Hepatocyte (in vitro differentiated cells): ENCODE results near the gene TAF11L3. TPM values are rescaled to one million over a fixed set of nuclear protein-coding genes. Genes with fewer than 3 reads are reported as not detected.
"Not testable (repeated sequence)": the region's sequence is repeated elsewhere in the genome, so short reads cannot be mapped to it uniquely, and the experiment has no call there.

Experiments
- DNase-seq: peaks from one replicate; pipeline ENCODE4 v3.0.0-alpha.2; 2016; ENCODE audit warnings: low spot score
- H2AFZ ChIP-seq: fragments of 200-600 bp; sonication (generic); 2 replicates; pipeline ENCODE4 v1.6.0; 2016; ENCODE audit warnings: antibody characterized with exemption, mild to moderate bottlenecking
- H3K27ac ChIP-seq: fragments of 200-600 bp; sonication (generic); 2 replicates; pipeline ENCODE4 v1.5.1; 2016; ENCODE audit warnings: mild to moderate bottlenecking
- H3K27me3 ChIP-seq: fragments of 200-600 bp; sonication (generic); 2 replicates; pipeline ENCODE4 v1.6.1; 2016
- H3K36me3 ChIP-seq: fragments of 200-600 bp; sonication (generic); replicated peaks from 2 replicates; pipeline ENCODE4 v1.5.1; 2016; ENCODE audit warnings: low read depth; ENCODE audit not compliant: insufficient read depth
- H3K4me1 ChIP-seq: fragments of 200-600 bp; sonication (generic); 2 replicates; pipeline ENCODE4 v1.5.1; 2016; ENCODE audit warnings: mild to moderate bottlenecking, moderate library complexity; ENCODE audit not compliant: insufficient read depth
- H3K4me2 ChIP-seq: fragments of 200-600 bp; sonication (generic); 2 replicates; pipeline ENCODE4 v1.6.0; 2016
- H3K4me3 ChIP-seq: fragments of 200-600 bp; sonication (generic); 2 replicates; pipeline ENCODE4 v1.5.1; 2016; ENCODE audit warnings: mild to moderate bottlenecking
- H3K79me2 ChIP-seq: fragments of 200-600 bp; sonication (generic); 2 replicates; pipeline ENCODE4 v1.6.0; 2017; ENCODE audit warnings: mild to moderate bottlenecking
- H3K9me2 ChIP-seq: fragments of 200-600 bp; sonication (generic); replicated peaks from 2 replicates; pipeline ENCODE4 v1.6.0; 2017; ENCODE audit warnings: mild to moderate bottlenecking; ENCODE audit not compliant: insufficient read depth
- H3K9me3 ChIP-seq: fragments of 200-600 bp; sonication (generic); 2 replicates; pipeline ENCODE4 v1.5.1; 2016; ENCODE audit warnings: low read depth, mild to moderate bottlenecking
- H4K20me1 ChIP-seq: fragments of 200-600 bp; sonication (generic); 2 replicates; pipeline ENCODE4 v1.6.0; 2016; ENCODE audit warnings: mild to moderate bottlenecking; ENCODE audit not compliant: insufficient read depth, poor library complexity, severe bottlenecking
- EZH2 ChIP-seq: fragments of 200-600 bp; sonication (generic); IDR thresholded peaks from 2 replicates; pipeline ENCODE4 v1.6.1; 2016; ENCODE audit warnings: antibody characterized with exemption, mild to moderate bottlenecking, borderline replicate concordance
- EZH2phosphoT487 ChIP-seq: fragments of 200-600 bp; sonication (generic); IDR thresholded peaks from one replicate; pipeline ENCODE4 v1.6.1; 2018; ENCODE audit warnings: antibody characterized with exemption, mild to moderate bottlenecking, low read depth, moderate library complexity; ENCODE audit not compliant: unreplicated experiment, severe bottlenecking
- WGBS: methylation state at CpG from one replicate; pipeline ENCODE4 v1.1.6; 2016; ENCODE audit warnings: low lambda C conversion rate; ENCODE audit errors: missing lambda C conversion rate; 5-methylcytosine and 5-hydroxymethylcytosine counted together
- polyA plus RNA-seq: library from polyadenylated mRNA; unstranded; fragments of >200 nt; fragmentation: Nextera tagmentation; extraction: Ambion mirVana; gene quantifications from 2 replicates; pipeline ENCODE4 v1.2.1, GENCODE V29; 2016
- total RNA-seq: library from RNA; depleted of rRNA; stranded (reverse); fragments of >200 nt; gene quantifications from 2 replicates; pipeline ENCODE4 v1.2.3, GENCODE V29; 2014
- TF ChIP-seq, protein P1 (sequence below): fragments of 200-600 bp; sonication (generic); IDR thresholded peaks from 2 replicates; pipeline ENCODE4 v1.5.1; 2016; ENCODE audit warnings: antibody characterized with exemption, mild to moderate bottlenecking; ENCODE audit not compliant: poor library complexity

The TAF11L3 gene
- total and polyA plus RNA-seq, 2 experiments from 2014 or later, result not detected

DNA sequence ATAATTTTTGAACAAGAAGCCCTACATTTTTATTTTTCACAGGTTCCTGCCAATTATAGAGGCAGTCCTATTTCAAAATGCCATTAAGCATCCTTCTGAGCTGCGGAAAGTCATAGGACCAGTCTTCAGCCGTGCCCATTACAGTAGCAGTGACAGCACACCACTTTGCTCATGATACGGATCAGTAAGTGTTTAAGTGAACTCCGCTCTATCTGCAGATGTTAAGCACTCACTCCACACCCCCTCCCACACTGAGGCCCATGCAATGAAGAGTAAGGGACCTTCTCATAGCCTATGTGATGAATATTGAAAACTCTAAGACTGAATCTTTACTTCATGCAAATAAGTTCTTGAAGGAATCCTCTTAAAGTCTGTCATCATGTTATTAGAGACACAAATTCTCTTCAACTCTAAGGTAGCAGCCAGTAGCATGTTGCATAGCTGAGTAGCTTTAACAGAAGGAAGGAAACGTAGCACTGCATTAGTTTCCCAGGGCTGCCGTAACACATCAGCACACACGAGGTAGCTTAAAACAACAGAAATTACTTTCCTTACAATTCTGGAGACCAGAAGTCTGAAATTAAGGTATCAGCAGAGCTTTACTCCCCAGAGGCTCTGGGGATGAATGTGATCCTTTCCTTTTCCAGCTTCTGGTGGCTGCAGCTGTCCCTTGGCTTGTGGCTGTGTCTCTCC lies 40.4 kb upstream of the TAF11L3 start:
- no peaks in the 10 kb centered on the region for H3K9me2 ChIP-seq
- H3K4me3 ChIP-seq, result no peak overlapping the region
- H3K4me2 ChIP-seq, result no peak overlapping the region
- no peaks in the 10 kb centered on the region for H3K9me3 ChIP-seq
- no peak overlapping the region for H3K27ac ChIP-seq
- H3K36me3 ChIP-seq, result no peaks in the 10 kb centered on the region
- no peak for DNase-seq
- no peaks in the 10 kb centered on the region for H3K4me1 ChIP-seq
- no peaks in the 10 kb centered on the region for H3K27me3 ChIP-seq
- no peak overlapping the region for H2AFZ ChIP-seq
- 69% methylated on average over 7 of the region's 7 CpGs for WGBS
- TF ChIP-seq, protein P1, sequence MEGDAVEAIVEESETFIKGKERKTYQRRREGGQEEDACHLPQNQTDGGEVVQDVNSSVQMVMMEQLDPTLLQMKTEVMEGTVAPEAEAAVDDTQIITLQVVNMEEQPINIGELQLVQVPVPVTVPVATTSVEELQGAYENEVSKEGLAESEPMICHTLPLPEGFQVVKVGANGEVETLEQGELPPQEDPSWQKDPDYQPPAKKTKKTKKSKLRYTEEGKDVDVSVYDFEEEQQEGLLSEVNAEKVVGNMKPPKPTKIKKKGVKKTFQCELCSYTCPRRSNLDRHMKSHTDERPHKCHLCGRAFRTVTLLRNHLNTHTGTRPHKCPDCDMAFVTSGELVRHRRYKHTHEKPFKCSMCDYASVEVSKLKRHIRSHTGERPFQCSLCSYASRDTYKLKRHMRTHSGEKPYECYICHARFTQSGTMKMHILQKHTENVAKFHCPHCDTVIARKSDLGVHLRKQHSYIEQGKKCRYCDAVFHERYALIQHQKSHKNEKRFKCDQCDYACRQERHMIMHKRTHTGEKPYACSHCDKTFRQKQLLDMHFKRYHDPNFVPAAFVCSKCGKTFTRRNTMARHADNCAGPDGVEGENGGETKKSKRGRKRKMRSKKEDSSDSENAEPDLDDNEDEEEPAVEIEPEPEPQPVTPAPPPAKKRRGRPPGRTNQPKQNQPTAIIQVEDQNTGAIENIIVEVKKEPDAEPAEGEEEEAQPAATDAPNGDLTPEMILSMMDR, result no peak
- no peak for TF ChIP-seq EZH2phosphoT487
- TF ChIP-seq EZH2, result no peak
- no peaks in the 10 kb centered on the region for H4K20me1 ChIP-seq
- H3K79me2 ChIP-seq, result no peaks in the 10 kb centered on the region

DNA sequence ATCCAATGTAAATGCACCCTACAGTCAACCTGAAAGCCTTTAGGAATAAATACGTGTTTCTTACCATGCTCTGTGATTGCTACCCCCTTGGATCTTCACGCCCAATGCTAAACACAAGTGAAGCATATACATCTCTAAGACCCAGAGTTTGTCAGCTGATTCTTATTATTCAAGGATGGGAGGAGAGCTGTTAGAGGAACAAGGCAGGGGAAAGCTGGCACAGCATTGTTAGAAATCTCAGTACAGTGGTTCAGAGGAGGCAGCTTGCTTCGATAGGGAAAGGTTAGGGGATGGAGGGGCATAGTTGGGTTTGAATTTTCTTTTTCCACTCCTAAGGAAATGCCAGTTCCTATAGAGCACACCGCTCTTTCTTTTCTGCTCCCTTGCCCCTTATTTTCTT lies 36.8 kb upstream of the TAF11L3 start:
- Histone ChIP-seq H2AFZ (no peak overlapping the region), H3K4me1 (no peaks in the 10 kb centered on the region), H3K9me2 (no peaks in the 10 kb centered on the region), H3K9me3 (no peaks in the 10 kb centered on the region), H3K4me3 (no peak overlapping the region), H3K4me2 (no peak overlapping the region), H3K27me3 (no peaks in the 10 kb centered on the region), H3K27ac (no peak overlapping the region), H3K36me3 (no peaks in the 10 kb centered on the region), H3K79me2 (no peaks in the 10 kb centered on the region), H4K20me1 (no peaks in the 10 kb centered on the region)
- WGBS, result 83% methylated on average over 4 of the region's 4 CpGs
- no peak for DNase-seq
- TF ChIP-seq EZH2, result no peak
- no peak for TF ChIP-seq EZH2phosphoT487
- TF ChIP-seq, protein P1, result no peak

DNA sequence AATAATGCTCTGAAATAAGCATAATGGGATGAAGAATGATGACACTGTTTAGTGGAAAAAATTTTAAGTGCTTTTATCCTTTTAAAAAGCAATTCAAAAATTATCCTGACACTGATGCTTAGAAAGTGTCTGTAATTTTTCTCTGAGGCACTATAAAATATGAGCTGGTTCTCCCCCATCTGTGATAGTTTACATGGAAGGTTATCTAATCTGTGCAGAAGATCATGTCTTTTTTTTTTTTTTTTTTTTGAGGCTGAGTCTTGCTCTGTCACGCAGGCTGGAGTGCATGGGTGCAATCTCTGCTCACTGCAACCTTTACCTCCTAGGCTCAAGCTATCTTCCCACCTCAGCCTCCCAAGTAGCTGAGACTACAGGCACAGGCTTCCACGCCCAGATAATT lies 35.4 kb upstream of the TAF11L3 start:
- TF ChIP-seq EZH2, result no peak
- no peak for TF ChIP-seq EZH2phosphoT487
- TF ChIP-seq, protein P1, result no peak
- WGBS, result 56% methylated on average over 2 of the region's 2 CpGs
- no peak for DNase-seq

DNA sequence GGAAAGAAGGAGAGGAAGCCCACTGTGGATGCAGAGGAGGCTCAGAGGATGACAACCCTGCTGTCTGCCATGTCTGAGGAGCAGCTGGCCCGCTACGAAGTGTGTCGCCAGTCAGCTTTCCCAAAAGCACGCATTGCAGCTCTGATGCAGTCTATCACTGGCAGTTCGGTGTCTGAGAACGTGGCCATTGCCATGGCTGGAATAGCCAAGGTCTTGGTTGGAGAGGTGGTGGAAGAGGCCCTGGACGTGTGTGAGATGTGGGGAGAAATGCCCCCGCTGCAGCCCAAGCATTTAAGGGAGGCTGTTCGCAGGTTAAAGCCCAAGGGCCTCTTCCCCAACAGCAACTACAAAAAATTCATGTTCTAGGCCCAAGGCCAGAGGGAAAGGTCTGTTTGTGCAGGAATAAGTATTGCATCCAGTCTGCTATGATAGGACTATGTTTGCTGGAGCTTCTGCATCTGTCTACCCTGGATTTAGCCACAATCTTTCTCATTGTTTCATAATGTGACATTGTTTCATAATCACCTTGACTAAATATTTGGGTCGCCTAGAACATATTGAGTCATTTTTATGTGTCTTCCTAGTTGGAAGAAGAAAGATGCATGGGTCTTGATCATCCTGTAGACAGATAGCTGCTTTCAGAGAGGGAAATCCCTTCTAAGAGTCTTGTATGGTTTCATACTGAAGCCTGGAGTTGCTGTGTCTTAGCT lies 31.5 kb upstream of the TAF11L3 start:
- WGBS, result 94% methylated on average over 10 of the region's 10 CpGs
- DNase-seq, H3K36me3 ChIP-seq, H3K27ac ChIP-seq, H3K4me3 ChIP-seq, H3K9me3 ChIP-seq, H2AFZ ChIP-seq, H3K27me3 ChIP-seq, H3K4me2 ChIP-seq, H3K9me2 ChIP-seq, H4K20me1 ChIP-seq, H3K79me2 ChIP-seq, H3K4me1 ChIP-seq: not testable (repeated sequence)

More for the DNA sequence above, 35.4 kb upstream of the TAF11L3 start:
- H2AFZ ChIP-seq, result no peak overlapping the region
- no peaks in the 10 kb centered on the region for H3K36me3 ChIP-seq
- no peaks in the 10 kb centered on the region for H3K27me3 ChIP-seq
- no peaks in the 10 kb centered on the region for H3K9me2 ChIP-seq
- no peaks in the 10 kb centered on the region for H3K4me1 ChIP-seq
- no peak overlapping the region for H3K4me3 ChIP-seq
- no peaks in the 10 kb centered on the region for H3K9me3 ChIP-seq
- H3K4me2 ChIP-seq, result no peak overlapping the region
- no peaks in the 10 kb centered on the region for H4K20me1 ChIP-seq
- no peak overlapping the region for H3K27ac ChIP-seq
- no peaks in the 10 kb centered on the region for H3K79me2 ChIP-seq
